DMS 273 (cell line): ENCODE data around the gene GNAS.

Experiments
- DNase-seq: peaks from one replicate; lab custom pipeline; 2025; ENCODE audit not compliant: unreplicated experiment; lab: John Stamatoyannopoulos, UW

The GNAS gene

GRCh38 chr20:58878399-58878798 lies 25.9 kb downstream of the GNAS start:
- no peak for DNase-seq

GRCh38 chr20:58880441-58880840 lies 27.9 kb downstream of the GNAS start:
- DNase-seq, result no peak

- DNase-seq, result peak; percentile 28
Observed at GRCh38 chr20:58880994-58881752, 28.7 kb downstream of the GNAS start.

- DNase-seq, result no peak
Observed at GRCh38 chr20:58882704-58883089, 30.2 kb downstream of the GNAS start.

GRCh38 chr20:58883241-58883691 lies 30.8 kb downstream of the GNAS start:
- DNase-seq, result peak; percentile 54

- no peak for DNase-seq
Observed at GRCh38 chr20:58884966-58885365, 32.5 kb downstream of the GNAS start.

GRCh38 chr20:58886546-58886945 lies 34.0 kb downstream of the GNAS start:
- DNase-seq, result no peak

- DNase-seq, result no peak
Observed at GRCh38 chr20:58888103-58888502, 35.6 kb downstream of the GNAS start.

GRCh38 chr20:58888521-58889333 lies 36.2 kb downstream of the GNAS start:
- DNase-seq, result peak; percentile 74

- no peak for DNase-seq
Observed at GRCh38 chr20:58889334-58889760, 36.8 kb downstream of the GNAS start.

GRCh38 chr20:58889798-58890517 lies 37.4 kb downstream of the GNAS start:
- peak; percentile 48 for DNase-seq

GRCh38 chr20:58890518-58891085 lies 38.1 kb downstream of the GNAS start:
- peak; percentile 91 for DNase-seq

- peak; percentile 91 for DNase-seq
Observed at GRCh38 chr20:58891086-58891717, 38.7 kb downstream of the GNAS start.

GRCh38 chr20:58891718-58892140 lies 39.2 kb downstream of the GNAS start:
- peak; percentile 78 for DNase-seq

GRCh38 chr20:58892141-58892931 lies 39.8 kb downstream of the GNAS start:
- DNase-seq, result peak; percentile 88

- DNase-seq, result peak; percentile 53
Observed at GRCh38 chr20:58892932-58893224, 40.4 kb downstream of the GNAS start.

GRCh38 chr20:58893355-58894120 lies 41.0 kb downstream of the GNAS start:
- DNase-seq, result peak; percentile 15

- DNase-seq, result no peak
Observed at GRCh38 chr20:58894652-58895447, 42.3 kb downstream of the GNAS start.
